ENCODE data around the gene SFRP2. TPM values are rescaled to one million over a fixed set of nuclear protein-coding genes. Genes with fewer than 3 reads are reported as not detected.

Gene SFRP2
- total RNA-seq, 1 experiment from 2014 or later = 0.26 TPM

- ChIA-PET POLR2A (no interaction called here), CTCF (no interaction called here)
- no peaks in the 10 kb centered on the region for H3K9me3 ChIP-seq (ENCODE audit: control insufficient read depth, insufficient read depth, low read depth, low read length)
- ATAC-seq (no peak), DNase-seq (ENCODE audit: low read depth, low spot score) (no peak)
- H3K4me1 ChIP-seq (ENCODE audit: control insufficient read depth, insufficient read depth, low read length) = no peaks in the 10 kb centered on the region
- intact Hi-C loops (cut with micrococcal nuclease; ENCODE audit: unreplicated experiment) = no loop called here
- BruUV-seq (replicated peaks) = no TSS peak
- no peak overlapping the region for H3K4me3 ChIP-seq (ENCODE audit: low read depth in 2 of 2, low read length in 2 of 2)
- H3K36me3 ChIP-seq (ENCODE audit: control insufficient read depth, insufficient read depth, low read length) = no peaks in the 10 kb centered on the region
- no peaks in the 10 kb centered on the region for H3K27me3 ChIP-seq (ENCODE audit: control insufficient read depth, insufficient read depth, low read length)
- no peak overlapping the region for H3K27ac ChIP-seq (ENCODE audit: low read length)
- TF ChIP-seq SIN3A (IDR thresholded peaks at IDR 0.05; ENCODE audit: borderline replicate concordance, insufficient read depth, low read depth, low read length) = no peak
- TF ChIP-seq TCF7L2 (IDR thresholded peaks at IDR 0.05; ENCODE audit: low read depth, low read length) = no peak
- no peak for TF ChIP-seq POLR2AphosphoS5 (IDR thresholded peaks at IDR 0.05; ENCODE audit: low read depth, low read length)
- TF ChIP-seq REST (IDR thresholded peaks at IDR 0.05; ENCODE audit: insufficient read depth in 1 of 2, low read depth in 2 of 2, low read length in 1 of 2) = no peak
- TF ChIP-seq CTCF (IDR thresholded peaks at IDR 0.05) = no peak
- in situ Hi-C loops (cut with HindIII; ENCODE audit: low pct_unique_long_range_greater_than_20kb, low sequenced_read_pairs) = no loop called here
These were observed 19.3 kb upstream of the SFRP2 start for GRCh38 chr4:153808175-153808574.

- DNase-seq (ENCODE audit: low read depth, low spot score) (no peak), ATAC-seq (no peak)
- Histone ChIP-seq H3K4me3 (ENCODE audit: low read depth in 2 of 2, low read length in 2 of 2) (no peak overlapping the region), H3K4me1 (ENCODE audit: control insufficient read depth, insufficient read depth, low read length) (no peaks in the 10 kb centered on the region), H3K27me3 (ENCODE audit: control insufficient read depth, insufficient read depth, low read length) (no peaks in the 10 kb centered on the region), H3K27ac (ENCODE audit: low read length) (no peak overlapping the region), H3K9me3 (ENCODE audit: control insufficient read depth, insufficient read depth, low read depth, low read length) (no peaks in the 10 kb centered on the region), H3K36me3 (ENCODE audit: control insufficient read depth, insufficient read depth, low read length) (no peaks in the 10 kb centered on the region)
- no peak for TF ChIP-seq TCF7L2 (IDR thresholded peaks at IDR 0.05; ENCODE audit: low read depth, low read length)
- no peak for TF ChIP-seq SIN3A (IDR thresholded peaks at IDR 0.05; ENCODE audit: borderline replicate concordance, insufficient read depth, low read depth, low read length)
- TF ChIP-seq REST (IDR thresholded peaks at IDR 0.05; ENCODE audit: insufficient read depth in 1 of 2, low read depth in 2 of 2, low read length in 1 of 2) = no peak
- no peak for TF ChIP-seq CTCF (IDR thresholded peaks at IDR 0.05)
- TF ChIP-seq POLR2AphosphoS5 (IDR thresholded peaks at IDR 0.05; ENCODE audit: low read depth, low read length) = no peak
- POLR2A ChIA-PET = no interaction called here
- CTCF ChIA-PET = no interaction called here
- no TSS peak for BruUV-seq (replicated peaks)
- in situ Hi-C loops (cut with HindIII; ENCODE audit: low pct_unique_long_range_greater_than_20kb, low sequenced_read_pairs) = no loop called here
- intact Hi-C loops (cut with micrococcal nuclease; ENCODE audit: unreplicated experiment) = no loop called here
These were observed 17.2 kb upstream of the SFRP2 start for GRCh38 chr4:153806073-153806472.
